Hematopoietic multipotent progenitor cell treated with erythropoietin and hydrocortisone succinate and interleukin-3 and kit ligand, for 4 days (in vitro differentiated cells): ENCODE measurements around the gene C1S.
"Not testable (repeated sequence)": the region's sequence is repeated elsewhere in the genome, so short reads cannot be mapped to it uniquely, and the experiment has no call there.

Source experiments
- DNase-seq: peaks from one replicate; pipeline ENCODE4 v3.0.0-alpha.2; 2015

C1S gene

GRCh38 chr12:7060353-7060954, at the start of gene C1S:
C1S (plus strand) TSS chr12:7060718; CDS start chr12:7061913, 1,195 bp downstream.
- DNase-seq, result no peak

GRCh38 chr12:7011398-7011797, 49.1 kb upstream of the C1S start:
- DNase-seq, result not testable (repeated sequence)

DNA sequence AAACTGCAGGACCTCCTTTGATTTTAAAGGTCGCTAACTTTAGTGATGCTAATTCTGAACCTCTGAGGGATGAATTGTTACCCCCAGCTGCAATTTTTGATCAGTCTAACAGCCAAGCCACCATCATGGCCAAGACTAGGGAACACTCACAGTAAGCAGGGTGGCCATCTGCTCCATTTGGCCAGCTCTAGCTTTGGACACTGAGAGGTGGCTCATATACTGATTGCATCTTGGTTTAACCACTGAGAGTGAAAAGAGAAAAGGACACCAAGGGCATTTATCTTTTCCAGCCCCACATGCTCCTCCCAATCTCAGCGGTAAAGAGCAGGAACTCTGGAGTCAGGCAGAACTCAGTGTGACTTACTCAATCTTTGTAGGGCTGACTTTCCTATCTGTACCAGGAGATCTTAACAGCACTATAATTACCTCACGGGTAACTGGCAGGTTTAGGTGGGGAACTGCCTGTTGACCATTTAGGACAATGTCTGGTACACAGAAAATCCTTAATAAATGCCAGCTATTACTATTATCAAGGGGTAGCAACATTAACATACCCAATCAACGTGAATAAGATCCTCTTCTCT, 48.4 kb upstream of the C1S start:
- no peak for DNase-seq

DNA sequence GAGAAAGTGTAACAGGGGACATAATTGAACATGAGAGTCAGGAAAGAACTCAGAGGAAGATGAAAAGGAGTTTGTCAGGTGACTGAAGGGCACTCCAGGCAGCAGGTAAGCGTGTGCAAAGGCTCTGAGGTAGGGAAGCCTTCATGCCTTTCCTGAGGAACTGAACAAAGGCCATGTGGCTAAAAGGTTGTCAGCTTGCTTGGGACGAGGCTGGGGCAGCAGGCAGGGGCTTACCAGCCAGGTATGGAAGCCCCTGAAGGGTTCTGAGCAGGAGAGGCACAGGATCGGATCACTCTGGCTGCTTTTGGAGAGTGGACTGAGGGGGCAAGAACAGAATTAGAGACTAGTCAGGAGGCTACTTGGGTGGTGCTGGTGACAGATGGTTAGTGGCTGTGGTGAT, 47.4 kb upstream of the C1S start:
- DNase-seq, result no peak

GRCh38 chr12:7015555-7016370, 44.8 kb upstream of the C1S start:
- no peak for DNase-seq

DNA sequence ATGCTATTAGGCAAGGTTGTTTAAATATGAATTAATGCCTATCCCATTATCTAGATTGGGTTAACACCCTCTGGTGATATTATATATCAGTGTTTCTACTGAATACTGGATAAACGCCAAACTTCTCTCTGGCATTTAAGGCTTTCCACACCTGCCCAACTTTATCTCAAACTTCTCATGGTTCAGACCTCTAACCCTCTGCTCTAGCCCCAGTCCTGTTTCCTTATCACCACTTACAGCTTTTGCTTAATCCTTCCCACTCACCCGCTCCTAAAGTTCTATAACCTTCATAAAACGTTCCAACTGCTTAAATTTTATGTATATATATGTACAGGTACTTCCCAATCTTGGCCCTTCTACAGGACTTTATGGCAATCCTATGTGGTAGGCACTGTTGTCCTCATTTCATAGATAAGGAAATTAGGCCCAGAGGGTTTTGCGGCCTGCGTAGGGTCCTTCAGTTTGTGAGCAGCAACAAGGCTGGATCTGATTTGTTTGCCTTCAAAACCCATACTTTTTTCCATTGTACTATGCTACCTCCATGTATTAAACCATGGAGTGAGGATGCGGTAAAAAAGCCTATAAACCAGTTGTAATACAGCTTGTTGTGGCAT, 43.5 kb upstream of the C1S start:
- peak; percentile 82 for DNase-seq

- peak; percentile 58 for DNase-seq
These were observed 42.6 kb upstream of the C1S start for GRCh38 chr12:7017870-7018349.

- peak; percentile 98 for DNase-seq
These were observed 42.0 kb upstream of the C1S start, which contains the start of gene LPCAT3 for GRCh38 chr12:7018350-7019042. LPCAT3 (minus strand) TSS chr12:7018476; CDS start chr12:7018424, 52 bp downstream.

DNA sequence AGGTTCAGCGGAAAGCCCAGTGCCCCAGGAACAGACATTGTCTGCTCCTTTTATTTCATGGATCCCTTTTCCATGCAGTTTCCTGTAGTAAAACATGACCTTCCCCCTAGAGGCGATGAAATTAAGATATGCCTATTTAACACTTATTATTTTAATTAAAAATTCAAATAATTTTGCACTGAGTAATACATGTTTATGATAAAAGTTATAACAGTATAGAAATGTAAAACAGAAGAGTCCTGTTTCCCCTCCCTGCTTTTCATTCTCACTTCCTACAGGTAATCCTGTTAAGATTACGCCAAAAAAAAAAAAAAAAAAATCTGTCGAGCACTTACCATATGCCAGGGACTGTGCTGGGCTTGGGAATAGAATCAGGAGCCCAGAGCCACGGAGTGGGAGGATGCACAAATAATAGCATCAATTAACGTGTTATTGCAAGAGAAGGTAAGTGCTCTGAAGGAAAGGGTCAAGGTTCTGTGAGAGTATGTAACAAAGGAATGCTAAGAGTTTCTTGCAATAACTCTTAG, 41.4 kb upstream of the C1S start:
- no peak for DNase-seq

DNA sequence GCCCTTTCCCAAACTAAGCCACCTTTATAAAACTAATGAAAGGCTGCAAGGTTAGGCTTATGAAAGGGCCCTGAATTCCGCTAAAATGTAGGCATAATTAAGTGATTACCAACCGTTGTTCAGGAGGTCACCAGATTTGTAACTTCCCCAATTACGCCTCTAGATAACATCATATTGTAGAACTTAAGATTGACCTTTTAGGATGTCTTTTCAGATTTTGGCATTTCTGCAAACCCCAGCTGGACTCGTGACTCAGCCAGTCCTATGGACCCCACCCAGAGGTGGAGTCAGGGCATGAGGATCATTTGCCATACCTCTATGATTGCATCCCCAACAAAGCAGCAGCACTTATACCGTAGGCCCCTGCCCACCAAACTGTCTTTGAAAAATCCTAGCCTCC, 38.6 kb upstream of the C1S start:
- DNase-seq, result peak; percentile 60

GRCh38 chr12:7023114-7023513, 37.4 kb upstream of the C1S start:
- peak; percentile 47 for DNase-seq

- peak; percentile 83 for DNase-seq
These were observed 33.7 kb upstream of the C1S start for GRCh38 chr12:7026854-7027253.

GRCh38 chr12:7031306-7031705, 29.2 kb upstream of the C1S start:
- DNase-seq, result no peak

- no peak for DNase-seq
These were observed 27.5 kb upstream of the C1S start for GRCh38 chr12:7032990-7033389.

DNA sequence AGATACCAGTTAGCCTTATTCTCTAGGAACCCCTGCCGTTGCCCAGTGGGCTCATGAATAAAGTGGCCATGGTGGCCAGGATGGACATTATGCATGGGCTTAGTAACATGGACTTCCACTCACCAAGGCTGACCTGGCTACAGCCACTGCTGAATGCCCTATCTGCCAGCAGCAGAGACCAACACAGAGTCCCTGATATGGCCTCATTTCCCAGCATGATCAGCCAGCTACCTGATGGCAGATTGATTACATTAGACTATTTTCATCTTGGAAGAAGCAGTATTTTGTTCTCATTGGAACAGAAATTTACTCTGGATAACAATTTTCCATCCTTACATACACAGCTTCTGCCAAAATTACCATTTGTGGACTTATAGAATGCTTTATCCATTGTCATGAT, 26.1 kb upstream of the C1S start:
- DNase-seq, result no peak

GRCh38 chr12:7035463-7035862, 25.1 kb upstream of the C1S start:
- DNase-seq, result peak; percentile 56

GRCh38 chr12:7037411-7037810, 23.1 kb upstream of the C1S start:
- DNase-seq, result not testable (repeated sequence)

GRCh38 chr12:7038591-7038990, 21.9 kb upstream of the C1S start:
- DNase-seq, result no peak

DNA sequence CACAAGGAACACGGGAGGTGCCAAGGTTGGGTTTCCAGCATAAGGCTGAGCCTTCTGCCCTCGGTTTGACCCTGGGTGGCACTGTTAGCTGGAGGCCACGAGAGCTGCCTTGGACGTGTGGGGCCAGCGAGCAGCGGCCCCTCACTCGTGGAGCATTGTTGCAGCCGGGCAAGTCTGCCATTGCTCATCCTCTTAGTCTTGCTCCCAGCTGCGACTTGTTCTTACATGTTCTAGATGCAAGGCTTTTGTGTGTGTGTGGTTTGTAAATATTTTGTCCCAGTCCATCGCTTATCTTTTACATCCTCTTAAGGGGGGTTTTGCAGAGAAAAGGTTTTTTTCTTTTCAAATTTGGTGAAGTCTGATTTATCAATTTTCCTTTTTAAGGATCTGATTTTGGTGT, 21.1 kb upstream of the C1S start:
- no peak for DNase-seq

- DNase-seq, result peak; percentile 79
These were observed 17.7 kb upstream of the C1S start for GRCh38 chr12:7042842-7043241.

DNA sequence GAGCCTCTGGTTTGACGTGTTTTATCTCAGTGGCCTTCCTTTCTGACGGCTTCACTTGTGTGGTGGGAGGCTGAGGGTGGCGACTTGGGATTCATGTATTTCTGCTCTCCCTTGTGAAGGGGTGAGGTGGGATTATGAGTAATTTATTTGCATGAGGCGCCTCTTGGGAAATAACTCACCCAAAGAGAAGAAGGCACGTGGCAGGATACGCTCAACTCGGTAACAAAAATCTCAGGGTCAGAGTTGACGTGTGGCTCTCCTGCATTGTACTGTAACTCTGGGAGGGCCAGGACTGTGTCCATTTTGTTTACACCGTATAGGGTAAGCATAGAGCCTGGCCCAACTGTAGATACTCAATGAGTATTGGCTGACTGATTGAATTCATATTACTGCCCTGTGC, 14.6 kb upstream of the C1S start:
- no peak for DNase-seq

DNA sequence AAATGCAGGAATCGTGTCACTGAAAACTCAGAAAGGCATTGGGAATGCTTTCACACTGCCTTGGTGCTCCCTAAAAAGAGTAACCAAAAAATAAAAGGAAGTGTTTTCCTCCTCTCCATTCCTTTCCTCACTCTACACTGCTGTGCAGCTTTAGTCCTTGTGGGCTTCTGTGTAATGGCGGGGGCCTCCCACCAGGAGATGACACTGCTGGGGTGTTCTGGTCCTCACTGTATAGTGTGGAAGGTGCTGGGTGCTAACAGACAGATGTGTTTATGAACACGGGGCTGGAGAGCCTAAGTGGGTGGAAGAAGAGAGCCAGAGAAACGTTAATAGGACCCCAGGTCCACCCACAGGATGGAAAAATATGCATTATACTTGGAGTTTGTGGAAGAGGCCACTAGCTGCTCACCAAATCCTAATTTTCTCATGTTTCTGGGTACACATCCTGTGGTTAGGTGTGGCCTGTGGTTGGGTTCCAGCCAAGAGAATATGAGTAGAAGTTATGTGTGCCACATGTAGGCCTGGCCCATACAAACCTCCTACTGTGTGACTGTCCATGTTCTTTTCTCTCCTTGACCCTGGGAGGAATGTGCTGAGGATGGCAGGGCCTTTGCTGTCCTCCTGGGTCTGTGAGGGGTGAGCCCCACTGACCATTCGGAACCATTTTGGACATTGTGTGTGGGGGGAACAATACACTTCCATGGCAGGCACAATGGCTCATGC, 14.0 kb upstream of the C1S start:
- DNase-seq, result peak; percentile 32
